Mesenchymal stem cell (in vitro differentiated cells and primary cell): Measurements from ENCODE around the gene GNRH2.

Experiments used
- DNase-seq: peaks from one replicate; pipeline ENCODE4 v3.0.0-alpha.2; 2013
- H2AFZ ChIP-seq: one replicate; pipeline ENCODE4 v1.6.1; 2013; ENCODE audit warnings: low read depth, mild to moderate bottlenecking, control low read depth, inconsistent platforms, low read length, moderate library complexity
- H2AK5ac ChIP-seq: 2 replicates; pipeline ENCODE4 v1.6.1; 2013; ENCODE audit warnings: low read length, moderate library complexity, mild to moderate bottlenecking, inconsistent platforms; ENCODE audit not compliant: severe bottlenecking
- H2BK120ac ChIP-seq: one replicate; pipeline ENCODE4 v1.6.1; 2013; ENCODE audit warnings: low read depth, mild to moderate bottlenecking, inconsistent platforms, low read length, moderate library complexity
- H2BK12ac ChIP-seq, 2 experiments: one replicate each; pipeline ENCODE4 v1.6.1; 2013; ENCODE audit warnings: inconsistent platforms in 2 of 2, low read length in 2 of 2, mild to moderate bottlenecking in 2 of 2, moderate library complexity in 2 of 2, control low read depth in 1 of 2
- H2BK15ac ChIP-seq: one replicate; pipeline ENCODE4 v1.6.1; 2013; ENCODE audit warnings: mild to moderate bottlenecking, low read depth, inconsistent platforms; ENCODE audit not compliant: poor library complexity, severe bottlenecking
- H2BK5ac ChIP-seq: 2 replicates; pipeline ENCODE4 v1.6.1; 2013; ENCODE audit warnings: low read depth, mild to moderate bottlenecking, low read length, control low read depth, inconsistent platforms; ENCODE audit not compliant: poor library complexity, severe bottlenecking
- H3K14ac ChIP-seq, 2 experiments: one replicate each; pipeline ENCODE4 v1.6.1; 2013; ENCODE audit warnings: inconsistent platforms in 2 of 2, low read length in 2 of 2, control low read depth in 1 of 2, mild to moderate bottlenecking in 1 of 2, moderate library complexity in 1 of 2
- H3K18ac ChIP-seq, 2 experiments: one replicate each; pipeline ENCODE4 v1.6.1; 2013; ENCODE audit warnings: inconsistent platforms in 2 of 2, low read length in 2 of 2, control low read depth in 1 of 2, low read depth in 1 of 2, mild to moderate bottlenecking in 1 of 2
- H3K23ac ChIP-seq, 2 experiments: one replicate each; pipeline ENCODE4 v1.6.1; 2013; ENCODE audit warnings: inconsistent platforms in 2 of 2, low read length in 2 of 2, mild to moderate bottlenecking in 2 of 2, moderate library complexity in 2 of 2, control low read depth in 1 of 2
- H3K27ac ChIP-seq: 2 replicates; pipeline ENCODE4 v1.5.1; 2013; ENCODE audit warnings: mild to moderate bottlenecking, moderate library complexity, low read length, control low read depth, inconsistent platforms; ENCODE audit not compliant: poor library complexity, severe bottlenecking
- H3K27me3 ChIP-seq, 2 experiments: 2 replicates each; pipeline versions ENCODE4 v1.6.1 to v1.7.0; 2013; ENCODE audit warnings: low read length in 2 of 2, mild to moderate bottlenecking in 2 of 2, moderate library complexity in 2 of 2, control low read depth in 1 of 2, inconsistent platforms in 1 of 2; ENCODE audit not compliant: control insufficient read depth in 1 of 2, insufficient read depth in 1 of 2
- H3K36me3 ChIP-seq, 2 experiments: 2 replicates each; pipeline versions ENCODE4 v1.6.1 to v1.7.0; 2013; ENCODE audit warnings: low read length in 2 of 2, control low read depth in 1 of 2, inconsistent platforms in 1 of 2, low read depth in 1 of 2, mild to moderate bottlenecking in 1 of 2; ENCODE audit not compliant: insufficient read depth in 2 of 2, control insufficient read depth in 1 of 2
- H3K4ac ChIP-seq, 2 experiments: one replicate each; pipeline ENCODE4 v1.6.1; 2013; ENCODE audit warnings: inconsistent platforms in 2 of 2, low read length in 2 of 2, mild to moderate bottlenecking in 2 of 2, moderate library complexity in 2 of 2, control low read depth in 1 of 2, low read depth in 1 of 2
- H3K4me1 ChIP-seq: 2 replicates; pipeline ENCODE4 v1.6.1; 2013; ENCODE audit warnings: low read depth, low read length, control low read depth; ENCODE audit not compliant: control insufficient read depth, insufficient read depth
- H3K4me2 ChIP-seq: 2 replicates; pipeline ENCODE4 v1.6.1; 2013; ENCODE audit warnings: low read length, mild to moderate bottlenecking, inconsistent platforms; ENCODE audit not compliant: poor library complexity, severe bottlenecking
- H3K4me3 ChIP-seq, 2 experiments: 2 replicates each; pipeline versions ENCODE4 v1.5.1 to v1.7.0; 2013; ENCODE audit warnings: low read length in 2 of 2, mild to moderate bottlenecking in 2 of 2, control low read depth in 1 of 2, low read depth in 1 of 2; ENCODE audit not compliant: insufficient read depth in 1 of 2
- H3K79me1 ChIP-seq: replicated peaks from 2 replicates; pipeline ENCODE4 v1.6.1; 2013; ENCODE audit warnings: mild to moderate bottlenecking, control low read depth, low read length, inconsistent platforms; ENCODE audit not compliant: poor library complexity, severe bottlenecking
- H3K9ac ChIP-seq: 2 replicates; pipeline ENCODE4 v1.7.0; 2013; ENCODE audit warnings: mild to moderate bottlenecking, low read length, moderate library complexity
- H3K9me3 ChIP-seq: 2 replicates; pipeline ENCODE4 v1.7.0; 2013; ENCODE audit warnings: mild to moderate bottlenecking, low read length; ENCODE audit not compliant: control insufficient read depth
- H4K8ac ChIP-seq: one replicate; pipeline ENCODE4 v1.6.1; 2013; ENCODE audit warnings: inconsistent platforms, mild to moderate bottlenecking, low read length, moderate library complexity
- H4K91ac ChIP-seq: one replicate; pipeline ENCODE4 v1.6.1; 2013; ENCODE audit warnings: mild to moderate bottlenecking, low read length, inconsistent platforms
- WGBS: methylation state at CpG from one replicate; pipeline ENCODE4 v1.1.7; 2013; ENCODE audit warnings: mixed read lengths; 5-methylcytosine and 5-hydroxymethylcytosine counted together

Gene GNRH2

GRCh38 chr20:3067139-3068014 lies 24.0 kb downstream of the GNRH2 start:
- Histone ChIP-seq H4K91ac (no peak overlapping the region), H2BK5ac (no peak overlapping the region), H3K14ac (no peak overlapping the region), H2BK120ac (no peak overlapping the region), H3K4ac (no peak overlapping the region), H3K27me3 (peaks cover 15 to 18% of the 10 kb centered on the region in 2 experiments), H3K79me1 (no peaks in the 10 kb centered on the region), H3K18ac (no peak overlapping the region), H3K4me1 (peaks cover 14% of the 10 kb centered on the region), H3K9me3 (no peaks in the 10 kb centered on the region), H3K27ac (no peak overlapping the region), H4K8ac (no peak overlapping the region), H2AFZ (no peak overlapping the region), H3K4me2 (no peak overlapping the region), H3K9ac (peak overlapping the region; percentile 26), H2BK15ac (no peak overlapping the region), H2BK12ac (no peak overlapping the region), H2AK5ac (no peak overlapping the region), H3K4me3 (no peak overlapping the region), H3K36me3 (no peaks in the 10 kb centered on the region), H3K23ac (no peak overlapping the region)
- no peak for DNase-seq
- 89% methylated on average over 20 of the region's 23 CpGs for WGBS

DNA sequence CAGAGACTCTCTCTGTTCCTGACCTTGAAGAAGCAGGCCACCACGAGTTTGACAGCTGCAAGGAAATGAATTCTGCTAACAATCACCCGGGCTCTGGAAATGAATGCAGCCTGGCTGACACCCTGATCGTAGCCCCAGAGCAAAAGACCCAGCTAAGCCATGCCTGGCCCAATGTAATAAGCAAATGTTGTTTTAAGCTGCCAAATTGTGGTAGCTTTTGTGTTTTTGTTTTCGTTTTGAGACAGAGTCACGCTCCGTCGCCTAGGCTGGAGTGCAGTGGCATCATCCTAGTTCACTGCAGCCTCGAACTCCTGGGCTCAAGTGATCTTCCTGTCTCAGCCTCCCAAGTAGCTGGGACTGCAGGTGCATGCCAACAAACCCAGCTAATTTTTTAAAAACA lies 24.7 kb downstream of the GNRH2 start:
- Histone ChIP-seq H3K14ac (no peak overlapping the region), H3K27me3 (peaks cover 22 to 25% of the 10 kb centered on the region in 2 experiments), H3K4me3 (no peak overlapping the region), H3K9me3 (no peaks in the 10 kb centered on the region), H2AK5ac (no peak overlapping the region), H3K27ac (no peak overlapping the region), H2BK5ac (no peak overlapping the region), H3K4me1 (peaks cover 15% of the 10 kb centered on the region), H3K9ac (no peak overlapping the region), H3K18ac (no peak overlapping the region), H3K4ac (no peak overlapping the region), H2BK120ac (no peak overlapping the region), H3K4me2 (no peak overlapping the region), H2AFZ (no peak overlapping the region), H2BK12ac (no peak overlapping the region), H4K91ac (no peak overlapping the region), H3K36me3 (no peaks in the 10 kb centered on the region), H3K79me1 (no peaks in the 10 kb centered on the region), H2BK15ac (no peak overlapping the region), H3K23ac (no peak overlapping the region), H4K8ac (no peak overlapping the region)
- no peak for DNase-seq
- WGBS = 84% methylated on average over 8 of the region's 8 CpGs

DNA sequence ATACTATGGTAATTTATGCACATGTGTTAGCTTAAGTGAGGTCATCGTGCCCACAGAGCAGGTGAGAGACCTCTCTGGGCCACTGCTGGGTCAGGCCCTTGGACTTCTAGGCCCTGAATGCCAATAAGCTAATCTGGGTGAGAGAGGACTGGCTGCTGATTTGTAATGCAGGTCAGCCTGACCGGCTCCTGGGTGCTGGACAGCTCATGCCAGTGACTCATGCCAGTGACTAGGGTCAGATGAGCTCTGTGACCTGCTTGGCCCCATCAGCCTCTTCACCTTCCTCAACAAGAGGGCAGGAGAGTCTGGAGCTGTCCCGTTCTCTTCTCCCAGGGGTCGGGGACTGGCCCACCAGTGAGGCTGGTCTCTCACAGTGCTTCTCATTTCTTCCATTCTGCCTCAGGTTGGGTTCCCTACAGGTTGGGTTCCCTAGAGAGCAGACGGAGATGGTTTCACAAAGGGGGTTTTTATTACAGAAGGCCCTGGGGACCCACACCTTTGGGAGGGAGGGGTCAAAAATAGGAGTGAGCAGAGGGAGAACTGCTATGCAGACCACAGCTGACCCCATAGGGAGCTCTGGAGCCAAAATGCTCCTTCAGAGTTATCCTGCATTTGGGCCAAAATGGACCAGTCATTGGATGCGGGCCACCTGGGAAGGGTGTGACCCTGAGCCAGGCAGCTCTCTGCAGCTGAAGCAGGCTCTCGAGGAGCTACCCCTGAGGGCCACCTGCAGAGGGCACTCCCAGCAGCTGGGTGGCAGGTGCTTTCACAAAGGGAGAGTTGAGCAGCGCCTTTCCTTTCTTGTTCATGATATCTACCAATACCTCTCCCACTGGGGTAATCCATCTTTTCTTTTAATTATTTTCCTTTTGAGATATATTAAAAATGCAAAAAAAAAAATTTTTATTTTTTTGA lies 25.8 kb downstream of the GNRH2 start:
- 72% methylated on average over 7 of the region's 8 CpGs for WGBS
- DNase-seq = no peak

GRCh38 chr20:3070725-3071124 lies 27.3 kb downstream of the GNRH2 start:
- no peak overlapping the region for H3K27ac ChIP-seq
- peaks cover 22 to 27% of the 10 kb centered on the region in 2 experiments for H3K27me3 ChIP-seq
- H2BK5ac ChIP-seq = no peak overlapping the region
- peaks cover 14% of the 10 kb centered on the region for H3K4me1 ChIP-seq
- H4K91ac ChIP-seq = no peak overlapping the region
- H2BK12ac ChIP-seq = no peak overlapping the region
- H2AFZ ChIP-seq = no peak overlapping the region
- no peak overlapping the region for H2BK120ac ChIP-seq
- no peak overlapping the region for H2BK15ac ChIP-seq
- H3K36me3 ChIP-seq = no peaks in the 10 kb centered on the region
- no peak overlapping the region for H3K14ac ChIP-seq
- H3K79me1 ChIP-seq = no peaks in the 10 kb centered on the region
- no peak overlapping the region for H3K4me3 ChIP-seq
- no peaks in the 10 kb centered on the region for H3K9me3 ChIP-seq
- WGBS = 95% methylated on average over 4 of the region's 4 CpGs
- H2AK5ac ChIP-seq = no peak overlapping the region
- no peak overlapping the region for H3K9ac ChIP-seq
- no peak for DNase-seq
- no peak overlapping the region for H3K23ac ChIP-seq
- H3K18ac ChIP-seq = no peak overlapping the region
- H4K8ac ChIP-seq = no peak overlapping the region
- no peak overlapping the region for H3K4ac ChIP-seq
- H3K4me2 ChIP-seq = no peak overlapping the region

More for the DNA sequence above, 25.8 kb downstream of the GNRH2 start:
- Histone ChIP-seq H3K18ac (no peak overlapping the region), H2BK15ac (no peak overlapping the region), H3K27ac (no peak overlapping the region), H2BK5ac (no peak overlapping the region), H3K4me3 (no peak overlapping the region), H2BK120ac (no peak overlapping the region), H3K4me1 (peaks cover 15% of the 10 kb centered on the region), H3K36me3 (no peaks in the 10 kb centered on the region), H2BK12ac (no peak overlapping the region), H3K4me2 (no peak overlapping the region), H4K8ac (no peak overlapping the region), H3K79me1 (no peaks in the 10 kb centered on the region), H4K91ac (no peak overlapping the region), H3K14ac (no peak overlapping the region), H3K4ac (no peak overlapping the region), H3K9me3 (no peaks in the 10 kb centered on the region), H2AK5ac (no peak overlapping the region), H2AFZ (no peak overlapping the region), H3K23ac (no peak overlapping the region), H3K9ac (no peak overlapping the region), H3K27me3 (peaks cover 22 to 29% of the 10 kb centered on the region in 2 experiments)
